Activated CD8-positive, alpha-beta memory T cell treated with anti-CD3 and anti-CD28 coated beads for 48 hours (primary cell): Measurements from ENCODE around the gene LRRC47.
"Not testable (repeated sequence)": the region's sequence is repeated elsewhere in the genome, so short reads cannot be mapped to it uniquely, and the experiment has no call there.

Source experiments
- DNase-seq, 3 experiments: peaks; one replicate each; pipeline ENCODE4 v3.0.0-alpha.2; 2020; ENCODE audit warnings: low read depth in 2 of 3, low spot score in 2 of 3

Gene LRRC47

DNA sequence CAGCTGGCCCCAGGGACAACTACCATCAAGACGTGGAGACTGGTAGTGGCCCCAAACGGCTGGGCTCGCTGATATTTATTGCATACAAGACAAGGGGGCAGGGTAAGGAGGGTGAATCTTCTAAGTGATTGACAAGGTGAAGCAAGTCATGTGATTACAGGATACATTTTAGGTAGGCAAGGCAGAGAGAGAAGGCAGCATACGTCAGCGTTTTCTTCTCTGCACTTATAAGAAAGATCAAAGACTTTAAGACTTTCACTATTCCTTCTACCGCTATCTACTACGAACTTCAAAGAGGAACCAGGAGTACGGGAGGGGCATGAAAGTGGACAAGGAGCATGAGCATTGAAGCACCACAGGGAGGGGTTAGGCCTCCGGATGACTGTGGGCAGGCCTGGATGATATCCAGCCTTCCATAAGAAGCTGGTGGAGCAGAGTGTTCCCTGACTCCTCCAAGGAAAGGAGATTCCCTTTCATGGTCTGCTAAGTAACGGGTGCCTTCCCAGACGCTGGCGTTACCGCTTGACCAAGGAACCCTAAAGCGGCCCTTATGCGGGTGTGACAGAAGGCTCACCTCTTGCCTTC, 47.9 kb downstream of the LRRC47 start:
- not testable (repeated sequence) for DNase-seq

- no peak for DNase-seq
Observed at GRCh38 chr1:3747903-3748302, 48.4 kb downstream of the LRRC47 start.

DNA sequence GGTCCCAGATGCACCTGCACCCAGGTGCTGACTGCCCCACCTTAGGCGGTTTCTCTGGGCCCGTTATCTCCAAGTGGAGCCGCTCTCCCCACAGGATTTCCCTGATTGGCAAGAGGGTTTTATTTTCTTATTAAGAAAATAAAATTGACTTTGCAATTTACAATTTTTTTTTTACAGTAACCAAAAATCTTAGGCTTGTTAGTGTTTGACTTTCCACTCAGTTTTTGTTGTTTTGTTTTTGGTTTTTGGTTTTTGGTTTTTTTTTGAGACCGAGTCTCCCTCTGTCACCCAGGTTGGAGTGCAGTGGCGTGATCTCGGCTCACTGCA, 48.8 kb downstream of the LRRC47 start:
- no peak for DNase-seq

- peak; percentile 67 to 77 (median 69) for DNase-seq
Observed at GRCh38 chr1:3746830-3747521, 49.3 kb downstream of the LRRC47 start.

DNA sequence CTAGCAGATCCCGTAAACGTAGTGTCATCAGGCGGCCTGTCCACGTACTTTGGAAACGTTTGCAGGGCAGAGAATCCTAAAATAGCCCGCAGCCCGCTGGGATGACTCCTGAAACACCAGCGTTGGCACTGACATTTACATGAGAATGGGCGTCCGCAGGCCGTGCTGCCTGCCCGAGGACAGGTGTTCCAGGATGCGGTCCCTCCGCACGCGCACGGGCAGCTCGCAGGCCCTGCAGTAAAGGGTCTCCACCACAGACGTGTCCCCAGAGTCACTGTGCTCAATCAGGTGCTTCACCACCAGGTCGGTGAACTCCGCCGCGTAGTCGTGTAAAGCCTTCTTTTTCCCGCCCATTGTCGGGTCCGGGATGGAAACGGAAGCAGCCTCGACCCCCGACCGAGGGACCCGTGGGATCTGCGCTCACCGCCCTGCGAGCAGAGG, 49.9 kb downstream of the LRRC47 start:
- no peak for DNase-seq

- no peak for DNase-seq
Observed at GRCh38 chr1:3745590-3746381, 50.5 kb downstream of the LRRC47 start.

GRCh38 chr1:3745071-3745470, 51.2 kb downstream of the LRRC47 start:
- no peak for DNase-seq

DNA sequence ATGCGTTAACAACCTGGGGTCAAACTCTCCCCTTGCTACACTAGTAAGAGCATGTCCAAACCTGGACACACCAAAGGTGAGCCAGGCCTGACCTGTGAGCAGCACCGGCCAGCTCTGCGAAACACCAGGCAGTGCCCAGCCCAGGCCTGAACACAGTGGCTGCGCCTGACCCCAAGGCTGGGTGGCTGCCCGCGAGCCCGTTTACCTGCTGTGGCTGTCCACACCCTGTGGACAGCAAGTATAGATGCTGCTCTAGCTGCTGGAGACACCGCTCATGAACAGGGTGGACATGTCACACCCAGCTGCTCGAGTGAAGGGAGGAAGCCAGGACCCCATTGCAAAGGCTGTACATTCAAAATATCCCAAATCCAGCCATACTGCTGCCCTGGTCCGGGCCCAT, 51.7 kb downstream of the LRRC47 start:
- DNase-seq = no peak

- no peak for DNase-seq
Observed at GRCh38 chr1:3743826-3744225, 52.5 kb downstream of the LRRC47 start.

DNA sequence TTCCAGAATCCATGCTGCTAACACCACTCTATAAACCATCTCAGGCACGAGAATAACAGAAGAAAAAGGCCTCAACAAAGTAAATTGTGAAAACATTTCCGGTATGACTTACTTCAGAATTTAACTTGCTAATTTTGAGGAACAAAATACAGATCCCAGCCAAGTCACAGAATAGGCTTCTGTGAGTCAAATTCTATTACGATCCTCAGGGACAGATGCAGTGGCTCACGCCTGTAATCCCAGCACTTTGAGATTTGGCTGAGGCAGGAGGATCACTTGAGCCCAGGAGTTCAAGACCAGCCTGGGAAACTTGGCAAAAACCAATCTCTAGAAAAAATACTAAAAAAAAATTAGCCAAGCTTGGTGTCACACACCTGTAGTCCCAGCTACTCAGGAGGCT, 52.9 kb downstream of the LRRC47 start:
- DNase-seq = no peak

DNA sequence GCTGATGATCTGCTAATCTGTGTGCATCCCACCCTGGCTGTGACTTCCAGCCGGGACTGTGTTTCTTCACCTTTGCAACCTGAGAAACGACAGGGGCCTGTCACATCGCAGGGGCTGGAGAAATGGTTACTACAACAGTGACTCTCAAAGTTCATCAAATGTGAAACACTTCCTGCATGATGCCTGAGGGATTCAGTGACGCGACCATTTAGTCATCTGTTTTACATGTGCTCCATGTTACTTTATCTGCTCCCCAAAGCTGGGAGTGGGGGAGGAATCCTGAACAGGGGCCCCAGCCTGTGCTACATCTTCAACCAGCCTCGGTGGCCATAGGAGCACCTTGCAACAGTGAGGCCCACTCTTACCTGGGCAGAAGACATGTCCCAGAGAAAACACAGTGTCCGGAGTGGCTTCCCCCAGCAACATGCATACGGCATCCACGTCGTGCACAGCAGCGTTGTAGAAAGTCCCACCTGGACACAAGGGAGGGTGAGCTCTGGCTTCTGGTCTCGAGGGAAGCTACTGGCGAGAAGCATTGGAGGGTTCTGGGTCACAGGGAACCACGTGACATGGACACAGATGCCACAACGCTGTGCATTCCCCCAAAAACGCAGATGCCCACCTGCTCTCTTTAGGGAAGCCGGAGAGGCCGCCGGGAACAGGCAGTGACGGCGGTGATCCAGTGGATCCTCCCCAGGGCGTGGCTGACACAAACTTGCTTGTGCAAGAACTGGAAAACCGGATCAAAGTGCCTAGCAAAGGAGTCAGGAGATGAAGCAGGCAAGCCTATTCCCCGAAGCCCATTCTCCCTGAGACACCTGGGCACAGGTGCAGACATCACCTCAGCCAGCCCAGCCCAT, 53.6 kb downstream of the LRRC47 start:
- no peak for DNase-seq

DNA sequence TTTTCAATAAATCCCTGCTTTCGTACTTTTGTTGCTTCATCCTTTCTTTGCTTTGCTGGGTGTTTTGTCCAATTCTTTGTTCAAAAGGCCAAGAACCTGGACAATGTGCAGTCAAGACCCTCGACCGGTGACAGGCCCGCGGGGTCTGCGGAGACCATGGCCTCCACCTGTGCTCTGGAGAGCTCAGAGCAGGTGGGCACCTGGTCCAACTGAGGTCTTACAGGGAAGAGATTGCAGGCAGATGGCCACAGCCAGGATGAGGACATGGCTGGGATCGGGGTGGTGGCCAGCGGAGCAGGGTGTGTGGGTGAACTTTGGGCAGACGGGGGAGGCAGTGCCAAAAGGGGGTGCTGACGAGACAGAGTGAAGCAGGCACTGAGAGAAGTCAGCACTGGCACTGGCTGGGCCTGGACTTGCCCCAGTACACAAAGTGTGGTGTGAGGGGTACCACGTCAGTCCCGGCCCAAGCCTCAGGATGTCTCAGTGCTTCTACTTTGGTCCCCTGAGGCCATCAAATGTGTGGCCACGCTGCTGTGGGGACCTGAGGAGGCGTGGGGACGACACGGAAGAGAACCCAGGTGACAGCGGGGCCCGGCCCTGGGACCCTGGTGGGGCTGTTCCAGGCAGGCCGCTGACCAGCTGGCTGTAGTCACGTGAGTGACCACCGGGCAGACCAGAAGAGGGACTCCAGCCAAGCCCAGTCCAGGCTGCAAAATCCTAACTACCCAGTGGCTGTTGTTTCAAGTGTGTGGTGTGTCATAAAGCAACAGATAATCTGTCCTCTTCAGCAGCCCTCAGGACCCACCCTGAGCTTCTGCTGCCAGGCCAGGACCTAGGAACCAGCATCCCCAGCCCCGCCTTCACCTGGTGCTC, 54.5 kb downstream of the LRRC47 start:
- no peak for DNase-seq

DNA sequence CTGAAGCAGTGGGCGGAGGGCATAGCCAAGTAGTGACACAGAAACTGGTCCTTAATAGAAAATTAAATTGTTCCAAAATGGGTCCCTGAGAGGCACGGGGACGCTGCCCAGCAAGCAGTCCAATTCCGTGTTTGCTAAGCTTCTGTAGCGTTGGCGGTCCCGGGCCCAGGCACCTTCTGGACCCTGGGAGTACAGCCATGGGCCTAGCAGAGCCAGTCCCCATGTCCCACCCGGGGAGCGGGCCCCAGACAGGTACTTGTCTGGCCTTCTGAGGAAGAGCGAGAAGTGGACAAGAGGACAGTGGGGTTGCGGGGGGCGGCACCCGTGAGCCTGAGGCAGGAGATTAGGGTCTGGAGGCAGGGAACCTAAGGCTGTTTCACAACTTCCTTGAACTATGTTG, 55.5 kb downstream of the LRRC47 start:
- no peak for DNase-seq

DNA sequence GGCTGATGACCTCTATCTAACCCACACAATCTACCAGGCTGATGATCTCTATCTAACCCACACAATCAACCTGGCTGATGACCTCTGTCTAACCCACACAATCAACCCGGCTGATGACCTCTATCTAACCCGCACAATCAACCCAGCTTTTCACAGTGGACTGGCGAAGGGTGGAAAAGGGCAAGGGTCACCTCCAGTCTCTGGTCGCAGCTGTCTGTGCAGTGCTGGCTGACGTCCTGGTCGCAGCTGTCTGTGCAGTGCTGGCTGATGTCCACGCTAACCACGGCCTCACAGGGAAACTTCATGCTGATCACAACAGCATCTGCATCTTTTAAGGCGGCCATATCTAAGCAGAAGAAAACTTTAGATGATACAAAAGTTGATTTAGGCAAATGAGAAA, 56.3 kb downstream of the LRRC47 start:
- no peak for DNase-seq

DNA sequence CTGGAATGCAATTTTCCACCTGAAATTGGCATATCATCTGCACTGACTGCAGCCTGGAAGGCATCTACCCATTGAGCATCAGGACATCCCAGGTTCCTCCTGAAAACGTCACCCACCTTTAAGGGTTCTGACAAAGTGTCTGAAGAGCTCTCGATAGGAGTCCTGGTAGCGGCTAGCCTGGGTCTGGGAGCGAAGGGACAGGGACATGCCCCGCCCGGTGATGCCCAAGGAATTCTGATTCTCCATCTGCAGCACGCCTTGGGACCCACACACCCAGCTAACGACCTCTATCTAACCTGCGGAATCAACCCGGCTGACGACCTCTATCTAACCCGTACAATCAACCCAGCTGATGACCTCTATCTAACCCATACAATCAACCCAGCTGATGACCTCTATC, 57.4 kb downstream of the LRRC47 start:
- no peak for DNase-seq

- no peak for DNase-seq
Observed at GRCh38 chr1:3736708-3737107, 59.6 kb downstream of the LRRC47 start.

DNA sequence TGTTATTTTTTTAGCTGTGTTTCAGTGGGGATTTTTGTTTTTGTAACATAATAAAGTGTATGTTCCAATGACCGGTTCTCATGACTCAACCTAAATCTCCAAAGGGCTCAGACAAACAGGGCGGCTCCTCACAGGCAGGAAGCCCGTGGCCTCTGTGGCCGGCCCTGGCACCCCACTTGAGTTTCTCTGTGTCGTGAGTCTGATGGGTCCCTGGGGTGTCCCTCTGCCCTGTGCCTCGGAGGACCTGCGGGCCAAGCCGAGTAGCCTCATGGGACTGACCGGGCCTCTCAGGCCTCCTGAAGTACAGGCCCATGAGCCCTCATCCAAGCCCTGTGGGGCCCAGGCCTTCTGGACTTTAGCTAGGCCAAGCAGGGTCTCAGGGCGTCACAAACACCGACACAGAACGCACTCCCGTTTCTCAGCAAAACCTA, 60.2 kb downstream of the LRRC47 start:
- no peak for DNase-seq

GRCh38 chr1:3735688-3736087, 60.6 kb downstream of the LRRC47 start:
- DNase-seq = no peak

DNA sequence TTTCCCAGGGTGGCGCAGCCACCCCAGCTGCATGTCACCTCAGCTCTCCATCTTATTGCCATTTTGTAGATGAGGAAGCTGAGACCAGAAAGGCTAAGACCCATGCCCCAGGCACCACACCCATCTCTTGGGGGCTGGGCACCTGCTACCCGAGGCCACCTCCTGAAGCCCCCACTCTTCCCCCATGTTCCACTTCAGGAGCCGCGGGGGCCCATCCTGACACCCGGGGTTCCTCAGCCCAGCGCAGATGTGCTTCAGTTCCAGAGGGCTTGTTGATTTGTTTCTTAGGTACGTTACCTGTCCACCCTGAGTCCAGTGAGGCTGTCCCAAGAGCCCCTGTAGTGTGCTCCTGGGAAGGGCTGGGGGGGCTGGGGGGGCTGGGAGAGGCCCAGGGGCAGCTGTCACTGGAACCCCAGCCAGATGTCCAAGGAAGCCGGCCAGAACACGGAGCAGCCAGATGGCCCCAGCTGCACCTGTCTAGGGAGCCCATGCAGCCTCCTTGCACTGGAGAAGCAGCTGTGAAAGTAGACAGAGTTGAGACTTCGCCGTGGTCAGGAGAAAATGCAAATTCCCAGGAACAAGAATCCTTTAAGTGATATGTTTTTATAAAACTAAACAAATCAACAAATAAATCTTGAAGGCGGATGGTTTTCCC, 61.1 kb downstream of the LRRC47 start:
- DNase-seq = no peak

GRCh38 chr1:3734602-3735001, 61.7 kb downstream of the LRRC47 start:
- DNase-seq = no peak
